Measurements from ENCODE around the gene FAM107B. TPM values are rescaled to one million over a fixed set of nuclear protein-coding genes. Genes with fewer than 3 reads are reported as not detected.

Gene FAM107B
- total RNA-seq, 1 experiment from 2014 or later, result 24.5 TPM

- no peak overlapping the region for H2AK5ac ChIP-seq (ENCODE audit: insufficient read length, low read length)
- H3K79me1 ChIP-seq (ENCODE audit: insufficient read depth, low read depth, low read length, poor library complexity, severe bottlenecking), result no peaks in the 10 kb centered on the region
- no peak overlapping the region for H4K5ac ChIP-seq (ENCODE audit: insufficient read length, low read depth, low read length)
- no peaks in the 10 kb centered on the region for H3K9me3 ChIP-seq (ENCODE audit: control insufficient read depth, low read depth, low read length)
- no peak overlapping the region for H3K4me2 ChIP-seq (ENCODE audit: insufficient read depth, insufficient read length, low read length)
- no peak overlapping the region for H3K56ac ChIP-seq (ENCODE audit: insufficient read length, low read depth, low read length)
- Mint-ChIP-seq H3K36me3 (ENCODE audit: insufficient read depth in 1 of 3, low read depth in 3 of 3) (no peaks in the 10 kb centered on the region), H3K27ac (peak overlapping the region in 1 of 3 experiments; percentile 85; a peak in 2 of 7 replicates), H3K4me1 (peaks cover 8 to 15% of the 10 kb centered on the region in 2 experiments), H3K27me3 (ENCODE audit: low read depth) (no peaks in the 10 kb centered on the region; the same call in 1 of the 2 replicates), H3K9me3 (peaks cover 0 to 5% of the 10 kb centered on the region in 2 experiments; a peak in 1 of 5 replicates), H3K4me3 (no peak overlapping the region)
- H2BK120ac ChIP-seq (ENCODE audit: low read depth, low read length, poor library complexity, severe bottlenecking), result no peak overlapping the region
- H2BK12ac ChIP-seq (ENCODE audit: insufficient read length, low read depth, low read length), result no peak overlapping the region
- no peak overlapping the region for H3K27ac ChIP-seq (ENCODE audit: insufficient read length, low read depth, low read length)
- no peaks in the 10 kb centered on the region for H4K20me1 ChIP-seq (ENCODE audit: control insufficient read depth, insufficient read depth, insufficient read length)
- no peak overlapping the region for H3T11ph ChIP-seq (ENCODE audit: low read length)
- H3K23me2 ChIP-seq (ENCODE audit: insufficient read length, low read depth, low read length, poor library complexity, severe bottlenecking), result no peaks in the 10 kb centered on the region
- H3K18ac ChIP-seq (ENCODE audit: insufficient read length, low read depth, low read length), result no peak overlapping the region
- H2AFZ ChIP-seq (ENCODE audit: low read length), result no peak overlapping the region
- H3K4ac ChIP-seq (ENCODE audit: low read depth, low read length), result no peak overlapping the region
- no peak overlapping the region for H2BK20ac ChIP-seq (ENCODE audit: low read depth, low read length, poor library complexity, severe bottlenecking)
- H3K23ac ChIP-seq (ENCODE audit: insufficient read length, low read depth, low read length), result no peak overlapping the region
- DNase-seq, result no peak
- no peak overlapping the region for H2BK15ac ChIP-seq (ENCODE audit: low read depth, low read length)
- H3K4me1 ChIP-seq (ENCODE audit: insufficient read depth, low read length), result no peaks in the 10 kb centered on the region
- no peaks in the 10 kb centered on the region; the same call in 1 of the 2 replicates for H3K79me2 ChIP-seq (ENCODE audit: insufficient read depth, low read length)
- H3K14ac ChIP-seq (ENCODE audit: insufficient read depth, low read length), result no peak overlapping the region
- no peak overlapping the region for H4K8ac ChIP-seq (replicated peaks; ENCODE audit: insufficient read length, low read depth, low read length)
- WGBS (ENCODE audit: extremely low coverage, insufficient read length, low lambda C conversion rate), result no CpG with 5 or more reads among the region's 14 CpGs
- H3K27me3 ChIP-seq (ENCODE audit: insufficient read depth, low read length), result no peaks in the 10 kb centered on the region
- H2BK5ac ChIP-seq (ENCODE audit: insufficient read length, low read length), result no peak overlapping the region
- TF ChIP-seq CTCF (conservative IDR thresholded peaks at IDR 0.05), result no peak
- H3K9ac ChIP-seq (ENCODE audit: extremely low read depth, insufficient read length, low read length), result no peak overlapping the region
- H4K91ac ChIP-seq (ENCODE audit: insufficient read length, low read depth, low read length), result no peak overlapping the region
Observed at GRCh38 chr10:14751014-14751896, 23.4 kb downstream of the FAM107B start.

All from H9 (cell line).